Heart right ventricle (tissue), 16 donors: ENCODE measurements around the gene ADGRA3. TPM values are rescaled to one million over a fixed set of nuclear protein-coding genes. Genes with fewer than 3 reads are reported as not detected.

Experiments used
- ATAC-seq, 8 donors: fragments of 200-7000 bp; cut with Tn5 transposase; one replicate each; pipeline ENCODE4 v1.9.1; 2020; ENCODE audit warnings: mild to moderate bottlenecking in 8 of 8, moderate library complexity in 8 of 8, moderate number of reproducible peaks in 1 of 8
- DNase-seq, 2 donors: peaks; one replicate each; pipeline ENCODE4 v3.0.0-alpha.2; 2020
- H3K27ac ChIP-seq, 10 donors: fragments of 200-600 bp; sonication (generic) in 2 of 10; one replicate each; pipeline versions ENCODE4 v1.5.0 to v1.8.0; 2020 to 2022; ENCODE audit warnings: mild to moderate bottlenecking in 3 of 10
- H3K27me3 ChIP-seq, 7 donors: fragments of 200-600 bp; one replicate each; pipeline ENCODE4 v1.8.0; 2021 to 2022; ENCODE audit warnings: mild to moderate bottlenecking in 2 of 7
- H3K36me3 ChIP-seq, 9 donors: fragments of 200-600 bp; sonication (generic) in 1 of 9; one replicate each; pipeline versions ENCODE4 v1.5.0 to v1.8.0; 2020 to 2022; ENCODE audit warnings: mild to moderate bottlenecking in 2 of 9
- H3K4me1 ChIP-seq, 9 donors: fragments of 200-600 bp; sonication (generic) in 1 of 9; one replicate each; pipeline versions ENCODE4 v1.5.0 to v1.8.0; 2020 to 2022; ENCODE audit warnings: mild to moderate bottlenecking in 4 of 9
- H3K4me3 ChIP-seq, 10 donors: fragments of 200-600 bp; sonication (generic) in 2 of 10; one replicate each; pipeline versions ENCODE4 v1.5.0 to v1.8.0; 2020 to 2022; ENCODE audit warnings: mild to moderate bottlenecking in 7 of 10, moderate library complexity in 2 of 10
- H3K9me3 ChIP-seq, 11 donors: fragments of 200-600 bp in 10 of 11; sonication (generic) in 2 of 11; one replicate each; pipeline versions ENCODE4 v1.5.0 to v1.8.0; 2013 to 2022; ENCODE audit warnings: mild to moderate bottlenecking in 2 of 11, control low read depth in 1 of 11, moderate library complexity in 1 of 11
- CTCF ChIP-seq, 9 donors: fragments of 200-600 bp; sonication (generic) in 2 of 9; IDR thresholded peaks; one replicate each; pipeline versions ENCODE4 v1.5.0 to v1.8.0; 2021 to 2022; ENCODE audit warnings: antibody characterized with exemption in 9 of 9, mild to moderate bottlenecking in 5 of 9, moderate library complexity in 1 of 9
- WGBS, 2 donors: extraction: QIAGEN DNeasy Blood & Tissue Kit; methylation state at CpG; one replicate each; pipeline ENCODE4 v1.1.7; 2013; ENCODE audit warnings: inconsistent platforms in 1 of 2; 5-methylcytosine and 5-hydroxymethylcytosine counted together
- intact Hi-C, 10 donors: fragments of 100-400 bp; cut with DNase I; formaldehyde crosslinking; loops; one replicate each; pipeline versions ENCODE4 v1.11.1 to v1.14.2; 2022
- polyA plus RNA-seq, 2 donors: library from polyadenylated mRNA; stranded (reverse); fragments of 200-250 nt; gene quantifications; one replicate each; pipeline ENCODE4 v1.2.3, GENCODE V29; 2013
- total RNA-seq, 10 donors: library from RNA; stranded (reverse); fragmentation: NEBNext Ultra II Directional in 3 of 10; extraction: Animal tissue kit (Norgen Biotek cat#: 25700) in 3 of 10; gene quantifications; one replicate each; pipeline versions ENCODE4 v1.2.1 to v1.2.4, GENCODE V29; 2021 to 2023
- donor health status: Arrhythmogenic right ventricular cardiomyopathy.
- donor health status: ischemic (EF 13 %, LVEDD 7.1; RV severe dilation, severe dysfunction).
- donor health status: healthy with polysubstance abuse.
- donor health status: DM: no; HTN: yes; CAD: no.
- donor health status: DM: no; HTN: no; CAD: no.
- donor health status: ischemic (EF 25% LVEDD 6.9; RV normal size, moderate dysfunction).
- donor health status: ischemic (EF 25% LVEDD 5.7; RV mildly dilated, moderate dysfunction).
- donor health status: healthy.
- donor health status: DM: yes; HTN: yes; CAD: no.
- donor health status: Ischemic cardiomyopathy.
- donor health status: ischemic (EF 35%, LVEDD 5.7; RV mildly dilated, moderate dysfunction).
- donor health status: nonischemic (EF 11% LVEDD 7.7; RV severe dilation, severe dysfunction).
- donor health status: DM: yes; HTN: yes; CAD: no.
- donor health status: PGD.
- donor health status: ischemic (EF 29% LVEDD 5.4; RV normal size, mild dysfunction).
- donor health status: nonischemic (EF 23%, LVEDD 6.1; RV moderate dilation, normal function).

ADGRA3 gene
- total and polyA plus RNA-seq, 12 donors: 4.9 to 29.5 (median 20.8) TPM

DNA sequence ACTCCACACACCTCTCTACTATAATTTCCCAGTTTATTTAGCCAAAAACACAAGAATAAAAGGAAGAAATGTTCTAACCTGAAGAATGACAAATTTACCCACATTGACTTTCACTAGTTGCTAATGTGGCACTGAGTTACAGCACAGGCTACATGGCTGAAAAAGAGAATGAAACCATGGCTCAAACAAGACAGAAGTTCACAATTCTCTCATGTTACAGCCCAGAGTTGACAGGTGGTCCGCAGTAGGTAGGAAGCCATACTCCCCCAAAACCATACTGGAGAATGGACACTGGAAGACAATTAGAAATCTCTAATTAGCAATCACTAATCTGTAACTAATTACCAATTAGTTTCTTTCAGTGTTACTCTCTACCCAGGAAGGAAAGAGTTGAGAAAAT is 170.8 kb downstream of the ADGRA3 start:
- intact Hi-C loops: no loop called here
- peaks cover 0 to 7% (median 0%) of the 10 kb centered on the region in 11 donors for H3K9me3 ChIP-seq
- no peak overlapping the region for H3K4me3 ChIP-seq
- no peaks in the 10 kb centered on the region for H3K4me1 ChIP-seq
- 2 to 54% methylated on average over 1 of the region's 1 CpG for WGBS, 2 donors
- H3K36me3 ChIP-seq: no peaks in the 10 kb centered on the region
- no peak for TF ChIP-seq CTCF (IDR thresholded peaks at IDR 0.05)
- no peak for DNase-seq
- no peak for ATAC-seq
- H3K27ac ChIP-seq: peak overlapping the region in 1 of 10 donors; percentile 6
- H3K27me3 ChIP-seq: no peaks in the 10 kb centered on the region

GRCh38 chr4:22343606-22344005 is 172.3 kb downstream of the ADGRA3 start:
- Histone ChIP-seq H3K36me3 (no peaks in the 10 kb centered on the region), H3K4me3 (no peak overlapping the region), H3K9me3 (peaks cover 0 to 7% (median 0%) of the 10 kb centered on the region in 11 donors), H3K4me1 (no peaks in the 10 kb centered on the region), H3K27me3 (no peaks in the 10 kb centered on the region), H3K27ac (no peak overlapping the region)
- intact Hi-C loops: no loop called here
- ATAC-seq: no peak
- WGBS, 2 donors: 87 to 89% methylated on average over 2 of the region's 2 CpGs
- TF ChIP-seq CTCF (IDR thresholded peaks at IDR 0.05): no peak
- no peak for DNase-seq

DNA sequence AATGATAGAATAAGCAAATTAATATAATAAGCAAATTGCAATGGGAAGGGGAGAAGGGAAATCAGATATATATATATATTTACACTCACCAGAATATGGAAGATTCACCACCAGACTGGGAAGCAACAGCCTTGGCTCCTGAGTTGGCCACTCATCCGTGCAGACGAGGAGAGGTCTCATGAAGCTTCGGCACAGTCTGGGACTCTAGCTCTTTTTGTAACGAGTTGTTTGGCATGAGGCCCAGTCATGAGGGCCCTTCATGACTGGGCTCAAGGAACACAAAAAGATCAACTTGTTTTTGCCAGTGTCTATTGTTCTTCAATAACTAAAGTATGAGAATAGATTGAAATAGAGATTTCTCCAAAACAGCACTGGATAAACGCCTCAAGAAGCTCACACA is 176.4 kb downstream of the ADGRA3 start:
- no peaks in the 10 kb centered on the region for H3K36me3 ChIP-seq
- no peak for DNase-seq
- H3K27me3 ChIP-seq: no peaks in the 10 kb centered on the region
- H3K27ac ChIP-seq: no peak overlapping the region
- no peak overlapping the region for H3K4me3 ChIP-seq
- intact Hi-C loops: no loop called here
- TF ChIP-seq CTCF (IDR thresholded peaks at IDR 0.05): no peak
- no peak for ATAC-seq
- H3K4me1 ChIP-seq: no peaks in the 10 kb centered on the region
- peaks cover 0 to 7% (median 0%) of the 10 kb centered on the region in 11 donors for H3K9me3 ChIP-seq
- WGBS, 2 donors: 37 to 41% methylated on average over 5 of the region's 5 CpGs

DNA sequence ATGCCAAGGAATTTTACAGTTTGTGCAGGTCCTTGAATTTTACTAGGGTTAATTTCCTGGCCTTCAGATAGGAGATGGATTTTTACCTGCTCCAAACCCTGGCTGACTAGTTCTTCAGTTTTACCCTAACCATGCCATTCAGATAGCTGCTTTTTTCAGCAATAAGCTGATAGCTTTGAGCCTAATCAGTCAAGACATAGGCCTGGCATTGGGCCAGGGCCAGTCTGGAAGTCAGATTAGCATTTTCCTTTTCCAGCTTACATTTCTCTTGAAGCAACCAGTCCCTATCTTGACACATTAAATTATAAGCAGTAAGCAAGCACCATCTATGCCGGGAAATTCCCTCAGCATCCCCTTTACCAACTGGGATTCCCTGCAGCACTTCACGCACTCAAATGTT is 177.1 kb downstream of the ADGRA3 start:
- no peak overlapping the region for H3K4me3 ChIP-seq
- TF ChIP-seq CTCF (IDR thresholded peaks at IDR 0.05): no peak
- 55 to 56% methylated on average over 2 of the region's 2 CpGs for WGBS, 2 donors
- intact Hi-C loops: no loop called here
- ATAC-seq (no peak), DNase-seq (peak in 1 of 2 donors; percentile 10)
- H3K27ac ChIP-seq: no peak overlapping the region
- no peaks in the 10 kb centered on the region for H3K27me3 ChIP-seq
- H3K4me1 ChIP-seq: no peaks in the 10 kb centered on the region
- H3K9me3 ChIP-seq: peaks cover 0 to 7% (median 0%) of the 10 kb centered on the region in 11 donors
- H3K36me3 ChIP-seq: no peaks in the 10 kb centered on the region

Other genes with a start within 250 kb of the ADGRA3 start
- gene GBA3, start 176.9 kb upstream of the ADGRA3 start, total RNA-seq: not detected
- not detected for gene GBA3, start 176.9 kb upstream of the ADGRA3 start, polyA plus RNA-seq